Femur (tissue), 1 donor: ENCODE measurements around the gene NTNG1.

Source experiments
- DNase-seq: peaks from one replicate; pipeline ENCODE4 v3.0.0-alpha.2; 2017

Gene NTNG1

DNA sequence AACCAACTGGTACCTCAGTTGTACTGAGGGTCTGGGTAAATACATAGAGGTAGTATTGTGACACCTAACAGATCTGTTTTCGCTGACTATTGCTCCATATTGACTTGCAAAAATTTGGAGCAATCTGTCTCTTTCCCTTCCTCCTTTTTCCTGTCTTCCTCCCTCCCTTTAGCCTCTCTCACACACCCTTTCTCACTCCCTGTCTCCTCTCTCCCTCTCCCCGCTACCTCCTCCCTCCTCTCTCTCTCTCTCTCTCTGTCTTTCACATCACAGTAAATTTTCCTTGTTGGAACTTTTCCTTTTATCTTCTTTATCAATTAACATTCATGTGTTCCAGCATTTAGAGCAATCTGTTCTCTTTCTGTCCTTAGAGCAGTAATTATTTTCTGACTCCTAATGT, 278.2 kb downstream of the NTNG1 start:
- DNase-seq, result no peak

- no peak for DNase-seq
Measured at GRCh38 chr1:107422901-107423300, 282.1 kb downstream of the NTNG1 start.

GRCh38 chr1:107430540-107431228, 289.8 kb downstream of the NTNG1 start:
- DNase-seq, result peak; percentile 20

- DNase-seq, result no peak
Measured at GRCh38 chr1:107432108-107432507, 291.3 kb downstream of the NTNG1 start.

GRCh38 chr1:107433068-107433467, 292.2 kb downstream of the NTNG1 start:
- no peak for DNase-seq

GRCh38 chr1:107433635-107434360, 293.0 kb downstream of the NTNG1 start:
- DNase-seq, result no peak

DNA sequence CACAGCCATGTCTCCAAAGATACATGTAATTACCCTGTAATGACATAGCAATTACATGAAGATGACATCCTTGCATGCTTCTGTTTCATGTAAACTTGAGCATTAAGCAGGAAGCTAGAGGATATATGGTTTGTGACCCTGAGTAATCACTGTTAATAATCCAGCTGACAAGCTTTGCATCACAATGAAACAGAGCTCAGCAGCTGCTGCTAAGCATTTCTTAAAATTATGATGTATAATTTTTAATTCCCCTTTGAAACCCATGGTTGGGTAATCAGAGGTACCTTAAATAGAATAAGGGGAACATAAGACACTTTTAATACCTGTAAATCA, 293.5 kb downstream of the NTNG1 start:
- DNase-seq, result no peak

DNA sequence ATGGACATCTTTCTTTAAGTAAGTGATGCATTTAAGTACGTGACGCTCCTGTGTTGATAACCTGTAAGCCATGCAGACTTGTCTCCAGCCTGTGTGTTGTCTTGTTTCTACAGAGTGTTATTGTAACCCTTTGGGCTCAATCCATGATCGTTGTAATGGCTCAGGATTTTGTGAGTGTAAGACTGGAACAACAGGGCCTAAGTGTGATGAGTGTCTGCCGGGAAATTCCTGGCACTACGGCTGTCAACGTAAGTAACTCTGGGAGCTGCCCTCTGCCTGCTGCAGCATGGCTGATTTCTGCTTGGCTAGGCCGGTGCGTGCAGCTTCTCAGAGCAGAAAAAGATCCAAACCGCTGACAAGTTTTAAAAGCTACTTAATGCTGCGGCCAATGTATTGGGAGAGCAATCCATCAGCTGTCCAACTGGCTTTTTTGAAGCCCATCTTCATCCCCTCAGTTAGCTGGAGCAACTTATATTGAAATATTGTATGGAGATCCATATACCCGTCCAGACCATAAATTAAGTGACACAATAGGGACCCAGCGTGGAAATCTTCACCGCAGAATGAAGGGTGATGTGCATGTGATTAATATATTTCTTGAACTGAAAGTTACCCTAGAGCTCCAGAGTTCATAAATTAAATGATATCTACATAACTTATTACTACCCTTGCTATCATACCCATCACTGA, 295.9 kb downstream of the NTNG1 start:
- no peak for DNase-seq

DNA sequence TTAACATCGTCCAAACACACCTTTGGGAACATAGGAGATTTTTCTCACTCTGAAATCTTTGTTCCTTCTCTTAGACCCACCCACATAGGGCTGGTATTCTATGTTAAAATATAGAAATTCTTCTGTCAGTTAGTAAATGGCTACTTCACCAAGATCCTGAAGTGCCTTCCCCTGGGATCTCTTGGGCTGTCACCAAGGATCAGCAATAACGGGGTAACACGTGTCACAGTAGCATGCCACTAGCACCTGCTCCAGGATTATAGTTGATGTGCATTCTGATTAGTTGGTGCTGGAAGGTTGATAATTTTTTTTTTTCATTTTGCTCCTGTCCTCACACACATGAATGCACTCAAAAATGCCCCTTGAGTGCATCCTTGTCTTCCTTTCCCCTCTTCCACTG, 298.7 kb downstream of the NTNG1 start:
- DNase-seq, result no peak

GRCh38 chr1:107442551-107442950, 301.7 kb downstream of the NTNG1 start:
- no peak for DNase-seq

DNA sequence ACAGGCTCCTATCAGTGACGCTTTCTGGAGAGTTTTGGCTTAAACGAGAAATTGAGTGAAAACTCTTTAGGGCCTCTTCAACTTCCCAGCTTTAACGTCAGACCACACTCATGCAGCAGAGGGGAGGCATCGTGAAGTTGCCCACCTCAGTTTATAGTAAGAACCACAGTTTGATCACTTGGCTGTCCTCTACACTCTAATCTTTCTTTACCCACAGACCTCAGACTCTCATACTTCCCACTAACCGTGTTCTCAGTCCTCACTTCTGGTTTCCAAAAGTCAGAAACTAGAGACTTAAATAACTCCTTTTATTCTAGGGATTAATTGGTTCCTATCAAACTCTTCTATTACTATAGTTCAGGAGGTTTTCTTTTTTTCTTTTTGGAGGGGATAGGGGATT, 302.2 kb downstream of the NTNG1 start:
- DNase-seq, result no peak

- no peak for DNase-seq
Measured at GRCh38 chr1:107443860-107444259, 303.0 kb downstream of the NTNG1 start.

GRCh38 chr1:107444302-107444701, 303.5 kb downstream of the NTNG1 start:
- no peak for DNase-seq

GRCh38 chr1:107449326-107449725, 308.5 kb downstream of the NTNG1 start:
- no peak for DNase-seq

- DNase-seq, result no peak
Measured at GRCh38 chr1:107450899-107451664, 310.2 kb downstream of the NTNG1 start.

DNA sequence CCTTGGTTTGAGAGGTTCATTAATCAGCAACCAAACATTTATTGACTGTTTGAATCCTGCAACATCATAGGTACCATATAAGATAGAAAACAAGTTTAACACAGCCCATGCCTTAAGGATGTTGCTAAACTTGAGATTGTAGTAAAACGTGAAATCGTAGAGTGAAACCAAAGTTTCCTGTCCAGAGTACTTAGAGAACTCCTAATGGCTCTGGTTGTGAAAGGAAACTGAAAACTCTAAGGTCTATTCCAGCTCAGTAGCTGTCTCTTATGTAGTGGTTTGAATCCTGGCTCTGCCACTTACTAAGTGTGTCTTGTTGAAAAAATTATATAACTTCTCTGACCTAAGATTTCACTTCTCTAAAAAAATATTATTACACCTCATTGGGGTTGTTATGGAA, 310.9 kb downstream of the NTNG1 start:
- no peak for DNase-seq

DNA sequence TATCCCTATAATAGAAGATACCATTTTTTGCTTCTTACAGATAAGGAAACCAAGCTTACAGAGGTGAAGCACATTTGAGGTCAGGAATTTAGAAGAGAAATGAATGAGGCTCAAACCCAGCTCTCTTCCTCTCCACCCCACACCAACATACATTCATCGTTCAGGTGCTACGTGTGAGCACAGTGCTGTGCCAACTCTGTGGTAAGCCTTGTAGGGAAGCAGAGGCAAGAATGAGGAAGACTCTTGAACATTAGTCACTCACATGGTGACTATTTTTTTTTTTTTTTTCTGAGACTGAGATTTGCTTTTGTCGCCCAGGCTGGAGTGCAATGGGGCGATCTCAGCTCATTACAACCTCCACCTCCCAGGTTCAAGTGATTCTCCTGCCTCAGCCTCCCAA, 314.0 kb downstream of the NTNG1 start:
- DNase-seq, result no peak

GRCh38 chr1:107457989-107458388, 317.1 kb downstream of the NTNG1 start:
- DNase-seq, result no peak

GRCh38 chr1:107459204-107459904, 318.5 kb downstream of the NTNG1 start:
- DNase-seq, result no peak

DNA sequence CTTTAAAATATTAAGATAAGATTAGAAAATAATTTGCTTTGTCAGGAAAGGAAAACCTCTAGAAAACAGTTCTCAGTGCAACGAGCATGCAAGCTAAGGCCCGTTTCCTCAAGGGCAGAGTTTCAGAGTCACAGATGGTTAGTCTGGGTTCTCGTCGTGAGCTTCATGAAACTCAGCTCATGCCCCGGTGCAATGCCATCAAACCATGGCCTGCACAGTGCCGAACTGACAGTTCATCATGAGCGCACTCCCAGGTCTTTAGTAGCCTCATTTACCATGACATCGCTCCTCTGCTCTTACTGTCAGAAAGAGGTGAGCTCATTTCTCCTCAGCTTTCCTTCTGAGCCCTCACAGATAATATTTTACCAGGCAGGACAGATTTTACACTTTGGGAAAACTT, 319.2 kb downstream of the NTNG1 start:
- DNase-seq, result no peak

GRCh38 chr1:107464827-107465226, 324.0 kb downstream of the NTNG1 start:
- no peak for DNase-seq

DNA sequence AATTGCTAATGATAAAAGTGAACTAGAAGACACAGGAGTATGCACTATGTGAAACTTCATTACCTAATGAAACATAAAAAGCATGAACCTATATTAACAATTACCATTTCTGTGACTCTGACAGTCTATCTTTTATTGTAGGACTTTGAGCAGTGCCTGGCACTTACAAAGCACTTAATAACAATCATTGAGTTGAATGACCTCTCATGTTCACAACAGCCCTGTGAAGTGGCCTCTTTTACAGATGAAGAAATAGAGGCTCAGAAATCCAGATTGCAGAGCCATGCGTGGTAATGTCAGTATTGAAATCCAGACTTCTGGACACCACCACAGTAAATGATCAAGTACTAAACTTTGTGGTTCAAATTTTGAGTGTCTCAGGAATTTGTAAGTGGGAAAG, 326.4 kb downstream of the NTNG1 start:
- DNase-seq, result no peak

DNA sequence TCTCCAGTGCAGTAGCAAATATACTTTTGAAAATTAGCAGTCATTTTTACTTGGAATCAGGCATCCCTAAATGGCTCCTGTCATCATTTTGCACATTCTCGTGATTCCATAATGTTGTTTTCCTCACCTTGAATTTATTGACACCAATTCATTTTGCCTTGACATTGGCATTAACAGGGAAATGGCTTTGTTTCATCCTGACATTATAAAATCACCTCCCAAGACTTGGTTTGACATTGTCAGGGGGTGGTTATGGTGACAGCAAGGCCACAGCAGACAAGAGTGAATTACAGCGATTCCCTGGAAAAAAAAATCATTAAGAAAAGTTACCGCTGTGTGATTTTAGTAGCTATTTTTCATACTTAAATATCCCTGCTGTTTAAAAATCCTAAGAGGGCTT, 327.0 kb downstream of the NTNG1 start:
- DNase-seq, result no peak
